H1 (cell line): ENCODE results near the gene TFF3. TPM values are rescaled to one million over a fixed set of nuclear protein-coding genes. Genes with fewer than 3 reads are reported as not detected.
A peak's percentile ranks its signal among the peaks of the same experiment; 100 is the strongest.

Source experiments
- CTCF ChIA-PET: fragments of 300-600 bp; sonication (Branson Sonifier 250); formaldehyde crosslinking; loops from one replicate; lab custom pipeline; 2021; ENCODE audit not compliant: partially characterized antibody; lab: Charles Lee
- POLR2A ChIA-PET: fragments of 300-600 bp; sonication (Branson Sonifier 250); formaldehyde crosslinking; loops from one replicate; lab custom pipeline; 2021; ENCODE audit warnings: inconsistent platforms; ENCODE audit not compliant: partially characterized antibody; lab: Charles Lee
- DNase-seq, 2 experiments: peaks; one replicate each; pipeline versions ENCODE4 v3.0.0 to v3.0.0-alpha.2; 2010 to 2022; ENCODE audit warnings: low spot score in 2 of 2, low read depth in 1 of 2, mixed read lengths in 1 of 2
- FAIRE-seq: peaks from 2 replicates; lab custom pipeline; 2011; peaks lifted over from hg19 to GRCh38; lab: Jason Lieb, UNC
- H2AFZ ChIP-seq: 2 replicates; pipeline ENCODE4 v1.8.1; 2012; ENCODE audit warnings: low read length, inconsistent platforms
- H2AK5ac ChIP-seq: 2 replicates; pipeline ENCODE4 v1.6.1; 2013; ENCODE audit warnings: low read depth, low read length
- H2BK120ac ChIP-seq: replicated peaks from 2 replicates; pipeline ENCODE3; 2013; ENCODE audit warnings: low read depth, low read length, inconsistent platforms
- H2BK12ac ChIP-seq: 2 replicates; pipeline ENCODE4 v1.6.1; 2013; ENCODE audit warnings: low read depth, low read length
- H2BK15ac ChIP-seq: 2 replicates; pipeline ENCODE4 v1.6.1; 2013; ENCODE audit warnings: low read length
- H2BK20ac ChIP-seq: 2 replicates; pipeline ENCODE4 v1.6.1; 2013; ENCODE audit warnings: low read length
- H2BK5ac ChIP-seq: 2 replicates; pipeline ENCODE4 v1.6.1; 2013; ENCODE audit warnings: low read depth, low read length
- H3K14ac ChIP-seq: 2 replicates; pipeline ENCODE4 v1.6.1; 2013; ENCODE audit warnings: inconsistent platforms; ENCODE audit not compliant: insufficient read length
- H3K18ac ChIP-seq: 2 replicates; pipeline ENCODE4 v1.6.1; 2013; ENCODE audit warnings: low read length; ENCODE audit errors: extremely low read depth
- H3K23ac ChIP-seq: 2 replicates; pipeline ENCODE4 v1.6.1; 2013; ENCODE audit warnings: inconsistent platforms; ENCODE audit not compliant: insufficient read length
- H3K23me2 ChIP-seq: 2 replicates; pipeline ENCODE4 v1.6.1; 2013; ENCODE audit warnings: low read depth, low read length
- H3K27ac ChIP-seq: 2 replicates; pipeline ENCODE4 v1.6.1; 2011; ENCODE audit warnings: low read depth, low read length, inconsistent platforms
- H3K27me3 ChIP-seq, 4 experiments: replicated peaks in 1 of 4; 1 replicate in 1 of 4; 2 replicates in 3 of 4; pipeline versions ENCODE4 v1.6.1 to v1.8.1; 2011 to 2013; ENCODE audit warnings: low read length in 3 of 4, mild to moderate bottlenecking in 3 of 4, inconsistent platforms in 2 of 4, mixed read lengths in 2 of 4, moderate library complexity in 1 of 4; ENCODE audit not compliant: control insufficient read depth in 3 of 4, insufficient read depth in 3 of 4; ENCODE audit errors: extremely low read depth in 1 of 4
- H3K36me3 ChIP-seq, 4 experiments: 2 replicates each; pipeline versions ENCODE4 v1.6.1 to v1.8.1; 2011 to 2013; ENCODE audit warnings: mild to moderate bottlenecking in 4 of 4, low read length in 3 of 4, moderate library complexity in 2 of 4, control low read depth in 1 of 4, inconsistent platforms in 1 of 4; ENCODE audit not compliant: insufficient read depth in 4 of 4, control insufficient read depth in 2 of 4
- H3K4ac ChIP-seq: replicated peaks from 2 replicates; pipeline ENCODE3; 2013; ENCODE audit warnings: low read length, low read depth, mixed read lengths, inconsistent platforms; ENCODE audit not compliant: insufficient read length
- H3K4me1 ChIP-seq, 4 experiments: replicated peaks in 1 of 4; 1 replicate in 1 of 4; 2 replicates in 3 of 4; pipeline versions ENCODE4 v1.6.1 to v1.8.1; 2011 to 2013; ENCODE audit warnings: low read length in 3 of 4, inconsistent platforms in 2 of 4, mixed read lengths in 1 of 4; ENCODE audit not compliant: insufficient read depth in 4 of 4, control insufficient read depth in 3 of 4
- H3K4me2 ChIP-seq, 2 experiments: 2 replicates each; pipeline versions ENCODE4 v1.6.1 to v1.8.1; 2011 to 2013; ENCODE audit warnings: low read depth in 2 of 2, low read length in 2 of 2, control low read depth in 1 of 2, inconsistent platforms in 1 of 2, mild to moderate bottlenecking in 1 of 2; ENCODE audit not compliant: insufficient read depth in 1 of 2
- H3K4me3 ChIP-seq, 4 experiments: fragments of 200-600, 300-600 bp in 1 of 4; sonication (generic), shearing (Covaris generic), sonication (Bioruptor Twin) in 1 of 4; 2 replicates each; pipeline versions ENCODE4 v1.5.1 to v1.8.1; 2011 to 2016; ENCODE audit warnings: low read length in 4 of 4, low read depth in 3 of 4, control low read depth in 2 of 4, inconsistent platforms in 2 of 4, mild to moderate bottlenecking in 2 of 4, mixed read lengths in 1 of 4, moderate library complexity in 1 of 4; ENCODE audit not compliant: insufficient read depth in 2 of 4; ENCODE audit errors: extremely low read depth in 1 of 4
- H3K56ac ChIP-seq: replicated peaks from 2 replicates; pipeline ENCODE3; 2013; ENCODE audit warnings: low read depth, mild to moderate bottlenecking, mixed read lengths, low read length, inconsistent platforms; ENCODE audit not compliant: insufficient read length
- H3K79me1 ChIP-seq: 2 replicates; pipeline ENCODE4 v1.6.1; 2013; ENCODE audit warnings: low read depth, low read length, control low read depth
- H3K79me2 ChIP-seq, 2 experiments: 2 replicates each; pipeline versions ENCODE4 v1.6.1 to v1.8.1; 2012 to 2013; ENCODE audit warnings: low read length in 2 of 2, mild to moderate bottlenecking in 2 of 2, inconsistent platforms in 1 of 2; ENCODE audit not compliant: insufficient read depth in 2 of 2, control insufficient read depth in 1 of 2
- H3K9ac ChIP-seq, 4 experiments: replicated peaks in 1 of 4; 1 replicate in 1 of 4; 2 replicates in 3 of 4; pipeline versions ENCODE4 v1.6.1 to v1.8.1; 2011 to 2013; ENCODE audit warnings: low read depth in 3 of 4, low read length in 3 of 4, control low read depth in 2 of 4, mild to moderate bottlenecking in 2 of 4, moderate library complexity in 2 of 4, inconsistent platforms in 1 of 4; ENCODE audit errors: extremely low read depth in 1 of 4
- H3K9me3 ChIP-seq, 2 experiments: 2 replicates each; pipeline versions ENCODE4 v1.6.1 to v1.8.1; 2012 to 2013; ENCODE audit warnings: mild to moderate bottlenecking in 2 of 2, moderate library complexity in 2 of 2, control low read depth in 1 of 2, inconsistent platforms in 1 of 2, low read depth in 1 of 2, low read length in 1 of 2, mixed read lengths in 1 of 2; ENCODE audit not compliant: insufficient read depth in 2 of 2
- H4K20me1 ChIP-seq, 2 experiments: replicated peaks in 1 of 2; 2 replicates each; pipeline versions ENCODE3 to v1.8.1; 2011 to 2013; ENCODE audit warnings: inconsistent platforms in 2 of 2, low read length in 2 of 2, mild to moderate bottlenecking in 1 of 2; ENCODE audit not compliant: insufficient read depth in 2 of 2, control insufficient read depth in 1 of 2
- H4K5ac ChIP-seq: 2 replicates; pipeline ENCODE4 v1.6.1; 2013; ENCODE audit warnings: low read length, low read depth, mixed read lengths, inconsistent platforms; ENCODE audit not compliant: insufficient read length
- H4K8ac ChIP-seq: 2 replicates; pipeline ENCODE4 v1.8.0; 2013; ENCODE audit warnings: mild to moderate bottlenecking, moderate library complexity, low read length, inconsistent platforms; ENCODE audit not compliant: insufficient read depth; ENCODE audit errors: extremely low read depth
- H4K91ac ChIP-seq: replicated peaks from 2 replicates; pipeline ENCODE3; 2013; ENCODE audit warnings: low read length, mixed read lengths, inconsistent platforms; ENCODE audit not compliant: insufficient read length
- ASH2L ChIP-seq: fragments of 200-600, 300-600 bp; sonication (generic); IDR thresholded peaks from one replicate; pipeline ENCODE4 v1.7.1; 2017; ENCODE audit warnings: low read length
- RAD21 ChIP-seq, 2 experiments: IDR thresholded peaks in 1 of 2; conservative IDR thresholded peaks in 1 of 2; 2 replicates each; pipeline ENCODE4 v1.6.1; 2011; ENCODE audit warnings: low read depth in 2 of 2, low read length in 2 of 2, improper control_type of control experiment in 1 of 2, inconsistent platforms in 1 of 2, mild to moderate bottlenecking in 1 of 2, moderate library complexity in 1 of 2
- RBBP5 ChIP-seq: IDR thresholded peaks from 2 replicates; pipeline ENCODE4 v1.7.1; 2012; ENCODE audit warnings: low read depth, mild to moderate bottlenecking, inconsistent platforms, low read length, moderate library complexity, borderline replicate concordance
- RNF2 ChIP-seq: fragments of 200-900, 300-1000 bp; sonication (generic); IDR thresholded peaks from 2 replicates; pipeline ENCODE4 v1.7.1; 2016; ENCODE audit warnings: borderline replicate concordance, low read depth, mild to moderate bottlenecking, antibody characterized with exemption, low read length; ENCODE audit not compliant: poor library complexity, severe bottlenecking; ENCODE audit errors: missing control alignments
- SIN3A ChIP-seq, 2 experiments: IDR thresholded peaks in 1 of 2; conservative IDR thresholded peaks in 1 of 2; 2 replicates each; pipeline ENCODE4 v1.6.1; 2011 to 2012; ENCODE audit warnings: low read length in 2 of 2, improper control_type of control experiment in 1 of 2, low read depth in 1 of 2, mild to moderate bottlenecking in 1 of 2
- SIRT6 ChIP-seq: IDR thresholded peaks from one replicate; pipeline ENCODE4 v1.7.1; 2012; ENCODE audit warnings: low read length, inconsistent platforms
- SP2 ChIP-seq: IDR thresholded peaks from 2 replicates; pipeline ENCODE4 v1.6.1; 2012; ENCODE audit warnings: mild to moderate bottlenecking, low read length, inconsistent platforms
- TAF1 ChIP-seq: IDR thresholded peaks from 2 replicates; pipeline ENCODE4 v1.6.1; 2011; ENCODE audit warnings: mild to moderate bottlenecking, low read depth, low read length
- USF2 ChIP-seq: IDR thresholded peaks from 2 replicates; pipeline ENCODE4 v1.6.1; 2011; ENCODE audit warnings: low read length, improper control_type of control experiment
- ZNF274 ChIP-seq: IDR thresholded peaks from 2 replicates; pipeline ENCODE4 v1.7.0; 2012; ENCODE audit warnings: low read length, borderline replicate concordance; ENCODE audit errors: extremely low read depth
- WGBS, 2 experiments: shearing (Covaris generic) in 1 of 2; methylation state at CpG; one replicate each; pipeline versions ENCODE4 v1.1.6 to v1.1.7; 2013 to 2015; ENCODE audit warnings: low lambda C conversion rate in 2 of 2, mixed read lengths in 2 of 2, inconsistent platforms in 1 of 2, low coverage in 1 of 2, missing lambda C conversion rate in 1 of 2; ENCODE audit not compliant: insufficient replicate concordance in 2 of 2, insufficient coverage in 1 of 2, insufficient read length in 1 of 2; ENCODE audit errors: extremely low coverage in 1 of 2, missing lambda C conversion rate in 1 of 2; 5-methylcytosine and 5-hydroxymethylcytosine counted together
- polyA plus RNA-seq, 7 experiments: library from polyadenylated mRNA; depleted of rRNA in 3 of 7; stranded (reverse) in 5 of 7; unstranded in 2 of 7; fragments of >200 nt in 5 of 7; fragments of 200-250 nt in 2 of 7; gene quantifications; 1 replicate in 5 of 7; 2 replicates in 1 of 7; 4 replicates in 1 of 7; pipeline versions ENCODE4 v1.2.1 to v1.2.3, GENCODE V29; 2011 to 2013; ENCODE audit warnings: missing spikeins in 2 of 7, mixed read lengths in 2 of 7
- total RNA-seq: library from RNA; stranded (reverse); fragmentation: NEBNext Ultra II Directional; extraction: Animal tissue kit (Norgen Biotek cat#: 25700); gene quantifications from 2 replicates; pipeline ENCODE4 v1.2.1, GENCODE V29; 2021

Gene TFF3
- total and polyA plus RNA-seq, 2 of the 8 experiments (the other 6 are each of a cell fraction or from before 2014, with no cell fraction given), result 1.7 to 6.7 TPM

- Histone ChIP-seq H3K23ac (no peak overlapping the region), H2BK12ac (no peak overlapping the region), H2BK120ac (no peak overlapping the region), H2BK15ac (no peak overlapping the region), H3K9me3 (no peaks in the 10 kb centered on the region), H3K9ac (no peak overlapping the region), H3K4ac (no peak overlapping the region), H3K27me3 (peaks cover 0 to 7% (median 3%) of the 10 kb centered on the region in 4 experiments; a peak in 2 of 7 replicates), H3K14ac (no peak overlapping the region), H3K56ac (no peak overlapping the region), H4K91ac (no peak overlapping the region), H2AK5ac (peak overlapping the region; percentile 70; the same call in 1 of the 2 replicates), H3K36me3 (no peaks in the 10 kb centered on the region), H3K4me2 (no peak overlapping the region), H2BK20ac (no peak overlapping the region), H3K4me1 (peaks cover 0 to 8% (median 3%) of the 10 kb centered on the region in 4 experiments; a peak in 5 of 7 replicates), H2BK5ac (no peak overlapping the region), H4K8ac (no peak overlapping the region), H4K5ac (no peak overlapping the region), H3K27ac (no peak overlapping the region), H3K79me2 (no peaks in the 10 kb centered on the region), H3K4me3 (no peak overlapping the region), H2AFZ (no peak overlapping the region), H4K20me1 (no peaks in the 10 kb centered on the region), H3K18ac (no peak overlapping the region), H3K79me1 (no peaks in the 10 kb centered on the region), H3K23me2 (no peaks in the 10 kb centered on the region; the same call in 1 of the 2 replicates)
- 87% methylated on average over 15 of the region's 17 CpGs; no CpG with 5 or more reads in 1 of the 2 experiments for WGBS, 2 experiments
- FAIRE-seq (no peak), DNase-seq (no peak)
- POLR2A ChIA-PET, result no interaction called here
- CTCF ChIA-PET, result interaction anchor here (0.7 to 14.3 kb wide), 17 partner anchors 10 to 163 kb away, joined by 3 to 137 read pairs (median 6); no protein-coding TSS in a partner anchor
- TF ChIP-seq USF2 (no peak), SIRT6 (no peak), RAD21 (IDR thresholded peaks at IDR 0.05 in 1 of 2, conservative IDR thresholded peaks at IDR 0.05 in 1 of 2; ENCODE audit: low read depth in 2 of 2, low read length in 2 of 2) (no peak), SP2 (no peak), TAF1 (no peak), ZNF274 (no peak), ASH2L (no peak), RBBP5 (no peak), SIN3A (conservative IDR thresholded peaks at IDR 0.05 in 1 of 2, IDR thresholded peaks at IDR 0.05 in 1 of 2; ENCODE audit: low read depth in 1 of 2, low read length in 2 of 2) (no peak), RNF2 (no peak)
These were observed 6.9 kb downstream of the TFF3 start for GRCh38 chr21:42308161-42308913.
